NCI-H1417 treated with DMSO at 0.1 percent for 48 hours (cell line): ENCODE measurements around the gene ENTREP1.

Experiments used
- DNase-seq: peaks from one replicate; lab custom pipeline; 2025; lab: John Stamatoyannopoulos, UW

ENTREP1 gene

GRCh38 chr9:69319324-69320025 lies 5.5 kb upstream of the ENTREP1 start:
- DNase-seq: no peak

GRCh38 chr9:69322256-69322655 lies 2.8 kb upstream of the ENTREP1 start:
- no peak for DNase-seq

- no peak for DNase-seq
Observed at GRCh38 chr9:69323861-69324260, 1.2 kb upstream of the ENTREP1 start.

GRCh38 chr9:69325409-69326212 lies 596 bp downstream of the ENTREP1 start:
- DNase-seq: no peak

GRCh38 chr9:69326261-69326660 lies 1.2 kb downstream of the ENTREP1 start:
- DNase-seq: no peak

- no peak for DNase-seq
Observed at GRCh38 chr9:69330580-69330979, 5.6 kb downstream of the ENTREP1 start.

- DNase-seq: no peak
Observed at GRCh38 chr9:69331444-69331843, 6.4 kb downstream of the ENTREP1 start.

GRCh38 chr9:69332067-69332685 lies 7.2 kb downstream of the ENTREP1 start:
- no peak for DNase-seq

- no peak for DNase-seq
Observed at GRCh38 chr9:69333716-69334115, 8.7 kb downstream of the ENTREP1 start.

GRCh38 chr9:69334317-69334716 lies 9.3 kb downstream of the ENTREP1 start:
- DNase-seq: no peak

- DNase-seq: no peak
Observed at GRCh38 chr9:69339620-69340019, 14.6 kb downstream of the ENTREP1 start.

GRCh38 chr9:69340631-69341030 lies 15.6 kb downstream of the ENTREP1 start:
- no peak for DNase-seq

GRCh38 chr9:69342769-69343168 lies 17.8 kb downstream of the ENTREP1 start:
- DNase-seq: no peak

- no peak for DNase-seq
Observed at GRCh38 chr9:69344459-69344858, 19.4 kb downstream of the ENTREP1 start.

- no peak for DNase-seq
Observed at GRCh38 chr9:69346596-69347390, 21.8 kb downstream of the ENTREP1 start.

- no peak for DNase-seq
Observed at GRCh38 chr9:69347607-69348006, 22.6 kb downstream of the ENTREP1 start.

- DNase-seq: no peak
Observed at GRCh38 chr9:69351227-69351626, 26.2 kb downstream of the ENTREP1 start.

- DNase-seq: no peak
Observed at GRCh38 chr9:69355232-69355631, 30.2 kb downstream of the ENTREP1 start.

GRCh38 chr9:69357030-69357775 lies 32.2 kb downstream of the ENTREP1 start:
- no peak for DNase-seq

GRCh38 chr9:69357821-69358220 lies 32.8 kb downstream of the ENTREP1 start:
- no peak for DNase-seq

GRCh38 chr9:69363191-69363590 lies 38.2 kb downstream of the ENTREP1 start:
- no peak for DNase-seq
